T-helper 2 cell treated with Interferon-gamma antibody and Interleukin-4, amounts not matched to agents 100 ng/mL and 5 ng/mL, for 36 hours (primary cell): ENCODE results near the gene ERVK3-1. TPM values are rescaled to one million over a fixed set of nuclear protein-coding genes. Genes with fewer than 3 reads are reported as not detected.
"Not testable (repeated sequence)": the region's sequence is repeated elsewhere in the genome, so short reads cannot be mapped to it uniquely, and the experiment has no call there.

Source experiments
- intact Hi-C: fragments of 100-400 bp; cut with micrococcal nuclease; formaldehyde crosslinking; loops from one replicate; pipeline ENCODE4 v1.15.1; 2023
- total RNA-seq: library from RNA; stranded (reverse); gene quantifications from 2 replicates; pipeline ENCODE4 v1.2.3, GENCODE V29; 2022

The ERVK3-1 gene, protein sequence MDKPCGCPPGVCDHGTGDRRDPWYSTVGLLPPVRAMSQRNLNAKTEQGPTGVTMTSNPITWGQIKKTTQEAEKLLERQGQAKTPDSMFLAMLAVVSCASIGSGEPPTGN
- total RNA-seq, result 60.7 and 68.2 TPM in 2 replicates

DNA sequence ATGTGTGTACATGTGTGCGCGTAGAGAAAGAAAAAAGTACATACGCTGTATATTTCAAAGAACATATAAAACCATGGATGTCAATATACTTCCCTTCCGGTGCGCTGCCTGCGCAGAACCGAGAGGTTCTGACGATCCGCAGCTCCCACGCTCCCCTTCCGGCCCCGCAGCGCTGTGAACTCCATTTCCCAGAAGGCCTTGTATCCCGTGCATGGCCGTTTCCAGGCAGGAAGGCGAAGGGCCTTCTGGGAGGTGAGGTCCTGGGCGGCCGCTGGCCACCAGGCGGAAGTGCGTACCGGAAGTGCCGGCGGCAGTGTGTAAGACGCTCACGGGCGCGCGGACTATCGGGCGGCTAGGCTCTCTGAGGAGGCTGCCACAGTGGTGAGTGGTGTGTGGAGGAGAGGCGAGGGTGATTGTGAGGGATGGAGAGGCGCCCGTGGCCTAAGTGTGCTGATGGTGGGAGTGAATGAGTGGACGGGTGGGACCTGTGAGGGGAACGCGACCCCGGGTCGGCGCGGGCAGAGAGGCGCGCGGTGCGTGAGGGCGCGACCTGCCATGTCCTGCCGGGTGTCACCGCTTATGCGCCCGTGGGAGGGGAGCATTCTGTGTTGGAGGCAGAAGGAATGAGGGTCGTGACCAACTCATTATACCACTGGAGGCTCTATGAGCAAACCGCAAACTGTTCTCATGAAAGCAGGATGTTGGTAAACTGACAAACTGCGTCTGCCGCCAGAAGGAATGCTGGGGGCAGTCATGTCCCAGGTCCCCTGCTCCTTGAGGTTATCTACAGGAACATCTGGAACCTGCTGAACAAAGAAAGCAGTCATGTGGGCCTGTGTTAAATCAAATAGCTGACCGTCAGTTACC is at the start of gene ERVK3-1:
TSS of gene ERVK3-1 (plus strand) at position 313 of the 867 bp plus-strand sequence. CDS start 6,792 bp downstream, outside the sequence.
- intact Hi-C loops, result loop anchor here (1.0 kb wide), 7 partner anchors 22 to 146 kb away; partner anchors contain the start of genes ZNF132, ZNF274, ZNF324B and ZNF497

DNA sequence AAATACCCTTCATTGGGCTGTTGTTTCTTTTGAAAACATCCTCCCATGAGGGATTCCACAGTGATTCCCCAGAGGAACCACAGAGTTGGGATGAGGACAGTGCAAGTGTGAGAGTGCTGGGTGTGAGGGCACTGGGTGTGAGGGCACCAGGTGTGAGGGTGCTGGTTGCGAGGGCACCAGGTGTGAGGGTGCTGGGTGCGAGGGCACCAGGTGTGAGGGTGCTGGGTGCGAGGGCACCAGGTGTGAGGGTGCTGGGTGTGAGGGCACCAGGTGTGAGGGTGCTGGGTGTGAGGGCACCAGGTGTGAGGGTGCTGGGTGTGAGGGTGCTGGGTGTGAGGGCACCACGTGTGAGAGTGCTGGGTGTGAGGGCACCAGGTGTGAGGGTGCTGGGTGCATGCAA is 46.9 kb upstream of the ERVK3-1 start:
- intact Hi-C loops, result not testable (repeated sequence)

DNA sequence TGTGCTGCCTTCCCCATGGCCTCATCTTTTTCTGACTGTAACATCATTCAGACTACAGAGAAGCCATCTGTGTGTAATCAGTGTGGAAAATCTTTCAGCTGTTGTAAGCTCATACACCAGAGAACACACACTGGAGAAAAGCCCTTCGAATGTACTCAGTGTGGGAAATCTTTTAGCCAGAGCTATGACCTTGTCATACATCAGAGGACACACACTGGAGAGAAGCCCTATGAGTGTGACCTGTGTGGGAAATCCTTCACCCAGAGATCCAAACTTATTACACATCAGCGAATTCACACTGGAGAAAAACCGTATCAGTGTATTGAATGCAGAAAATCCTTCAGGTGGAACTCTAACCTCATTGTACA is 43.6 kb upstream of the ERVK3-1 start:
- intact Hi-C loops, result no loop called here

DNA sequence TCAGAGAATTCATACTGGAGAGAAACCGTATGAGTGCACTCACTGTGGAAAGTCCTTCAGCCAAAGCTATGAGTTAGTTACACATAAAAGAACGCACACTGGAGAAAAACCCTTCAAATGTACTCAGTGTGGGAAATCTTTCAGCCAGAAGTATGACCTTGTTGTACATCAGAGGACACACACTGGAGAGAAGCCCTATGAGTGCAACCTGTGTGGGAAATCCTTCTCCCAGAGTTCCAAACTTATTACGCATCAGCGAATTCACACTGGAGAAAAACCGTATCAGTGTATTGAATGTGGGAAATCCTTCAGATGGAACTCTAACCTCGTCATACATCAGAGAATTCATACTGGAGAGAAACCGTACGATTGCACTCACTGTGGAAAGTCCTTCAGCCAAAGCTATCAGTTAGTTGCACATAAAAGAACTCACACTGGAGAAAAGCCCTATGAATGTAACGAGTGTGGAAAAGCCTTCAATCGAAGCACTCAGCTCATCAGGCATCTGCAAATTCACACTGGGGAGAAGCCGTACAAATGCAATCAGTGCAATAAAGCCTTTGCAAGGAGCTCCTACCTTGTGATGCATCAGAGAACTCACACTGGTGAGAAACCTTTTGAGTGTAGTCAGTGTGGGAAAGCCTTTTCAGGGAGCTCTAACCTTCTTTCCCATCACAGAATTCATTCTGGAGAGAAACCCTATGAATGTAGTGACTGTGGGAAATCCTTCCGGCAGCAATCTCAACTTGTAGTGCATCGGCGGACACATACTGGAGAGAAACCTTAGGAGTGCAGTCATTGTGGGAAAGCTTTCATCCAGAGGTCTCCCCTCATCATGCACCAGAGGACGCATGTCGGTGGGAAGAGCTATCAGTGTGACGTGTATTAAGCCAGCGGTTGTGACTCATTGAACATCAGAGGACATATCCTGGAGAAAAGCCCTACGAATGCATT is 42.9 kb upstream of the ERVK3-1 start:
- intact Hi-C loops, result no loop called here

DNA sequence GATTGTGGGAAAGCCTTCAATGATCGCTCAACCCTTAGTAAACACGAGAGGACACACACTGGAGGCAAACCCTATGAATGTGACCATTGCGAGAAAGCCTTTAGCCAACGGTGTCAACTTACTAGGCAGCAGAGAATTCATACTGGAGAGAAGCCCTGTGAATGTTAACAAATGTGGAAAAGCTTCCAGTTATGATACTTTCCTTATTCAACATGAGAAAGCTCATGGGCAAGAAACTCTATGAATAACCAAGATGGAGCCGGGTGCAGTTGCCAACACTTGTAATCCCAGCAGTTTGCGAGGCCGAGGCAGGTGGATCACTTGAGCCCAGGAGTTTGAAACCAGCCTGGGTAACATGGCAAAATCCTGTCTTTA is 42.3 kb upstream of the ERVK3-1 start:
- intact Hi-C loops, result no loop called here

DNA sequence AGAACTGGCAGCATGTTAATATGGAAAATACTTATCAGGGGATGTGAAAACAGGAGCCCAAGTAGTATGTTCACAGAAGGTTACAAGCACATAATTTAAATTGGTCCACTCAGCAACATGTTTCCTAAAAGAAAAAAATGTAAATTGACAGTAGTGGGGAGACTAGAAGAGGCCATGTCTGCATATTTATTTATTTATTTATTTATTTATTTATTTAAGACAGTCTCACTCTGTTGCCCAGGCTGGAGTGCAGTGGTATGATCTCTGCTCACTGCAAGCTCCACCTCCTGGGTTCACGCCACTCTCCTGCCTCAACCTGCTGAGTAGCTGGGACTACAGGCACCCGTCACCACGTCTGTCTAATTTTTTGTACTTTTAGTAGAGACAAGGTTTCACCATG is 40.1 kb upstream of the ERVK3-1 start:
- intact Hi-C loops, result no loop called here

DNA sequence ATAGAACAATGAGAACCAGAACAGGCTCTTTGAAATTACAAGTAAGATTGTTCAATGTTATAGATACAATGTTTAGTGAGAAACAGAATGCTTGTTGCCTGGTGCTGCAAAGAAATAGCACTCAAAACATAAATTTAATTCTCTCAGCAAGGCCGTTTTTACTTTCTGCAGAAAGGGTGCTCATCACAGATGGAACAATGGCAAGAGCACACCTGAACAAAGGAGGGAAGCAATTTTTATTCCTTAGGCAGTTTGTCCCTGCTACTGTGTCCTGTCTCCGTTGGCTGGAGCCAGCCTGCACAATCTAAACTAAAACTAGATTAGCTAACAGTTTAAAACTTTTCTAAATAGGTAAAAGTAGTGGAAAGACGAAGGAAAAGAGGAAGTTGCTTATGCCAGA is 36.8 kb upstream of the ERVK3-1 start:
- intact Hi-C loops, result no loop called here

DNA sequence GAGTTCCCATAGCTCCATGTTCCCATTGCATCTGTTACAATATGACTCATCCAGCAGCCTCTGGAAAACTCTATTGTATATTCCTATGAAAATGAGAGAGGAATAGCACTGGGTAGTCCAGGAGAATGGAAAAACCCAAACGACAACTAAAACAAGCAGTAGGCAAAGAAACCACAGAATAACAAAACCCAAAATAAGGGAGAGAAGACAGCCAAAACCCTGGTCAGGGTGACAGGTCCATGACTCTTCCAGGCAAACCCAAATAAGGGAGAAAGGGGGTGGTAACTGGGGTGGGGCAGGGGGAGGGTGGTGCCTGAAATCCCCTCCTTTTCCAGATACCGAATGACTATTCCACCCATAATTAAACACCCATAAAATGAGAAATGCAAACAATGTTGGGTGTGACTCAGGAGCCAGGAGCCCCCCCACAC is 30.4 kb upstream of the ERVK3-1 start:
- intact Hi-C loops, result loop anchor here (5.0 kb wide), 1 partner anchor 73 kb away; no protein-coding TSS in a partner anchor

DNA sequence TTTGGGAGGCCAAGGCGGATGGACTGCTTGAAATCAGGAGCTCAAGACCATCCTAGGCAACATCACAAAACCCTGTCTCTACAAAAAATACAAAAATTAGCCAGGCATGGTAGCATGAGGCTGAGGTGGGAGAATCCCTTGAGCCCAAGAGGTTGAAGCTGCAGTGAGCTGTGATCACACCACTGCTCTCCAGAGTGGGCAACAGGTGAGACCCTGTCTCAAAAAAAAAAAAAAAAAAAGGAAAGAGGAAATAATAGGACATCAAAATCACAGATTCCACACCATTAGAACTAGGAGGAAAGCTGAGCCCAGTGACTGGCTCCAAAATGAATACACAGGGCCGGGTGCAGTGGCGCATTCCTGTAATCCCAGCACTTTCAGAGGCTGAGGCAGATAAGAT is 29.6 kb upstream of the ERVK3-1 start:
- intact Hi-C loops, result loop anchor here (5.0 kb wide), 1 partner anchor 72 kb away; no protein-coding TSS in a partner anchor

DNA sequence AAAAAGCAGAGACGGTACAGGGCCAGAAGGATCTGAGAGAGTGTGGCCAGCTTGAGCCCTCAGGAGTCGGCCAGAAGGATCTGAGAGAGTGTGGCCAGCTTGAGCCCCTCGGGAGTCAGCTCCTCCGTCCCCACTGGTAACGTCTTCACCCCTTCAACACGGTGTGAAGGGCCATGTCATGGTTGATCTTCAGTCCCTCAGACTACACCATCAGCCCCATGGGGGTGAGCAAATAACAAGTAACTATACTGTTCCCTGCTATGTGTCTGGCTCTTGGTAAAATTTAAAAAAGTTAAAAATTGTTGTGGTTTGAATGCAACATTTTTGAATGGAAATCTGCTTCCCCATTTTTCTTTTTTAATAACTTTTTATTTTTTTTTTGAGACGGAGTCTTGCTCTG is 28.0 kb upstream of the ERVK3-1 start:
- intact Hi-C loops, result loop anchor here (5.0 kb wide), 1 partner anchor 70 kb away; no protein-coding TSS in a partner anchor

DNA sequence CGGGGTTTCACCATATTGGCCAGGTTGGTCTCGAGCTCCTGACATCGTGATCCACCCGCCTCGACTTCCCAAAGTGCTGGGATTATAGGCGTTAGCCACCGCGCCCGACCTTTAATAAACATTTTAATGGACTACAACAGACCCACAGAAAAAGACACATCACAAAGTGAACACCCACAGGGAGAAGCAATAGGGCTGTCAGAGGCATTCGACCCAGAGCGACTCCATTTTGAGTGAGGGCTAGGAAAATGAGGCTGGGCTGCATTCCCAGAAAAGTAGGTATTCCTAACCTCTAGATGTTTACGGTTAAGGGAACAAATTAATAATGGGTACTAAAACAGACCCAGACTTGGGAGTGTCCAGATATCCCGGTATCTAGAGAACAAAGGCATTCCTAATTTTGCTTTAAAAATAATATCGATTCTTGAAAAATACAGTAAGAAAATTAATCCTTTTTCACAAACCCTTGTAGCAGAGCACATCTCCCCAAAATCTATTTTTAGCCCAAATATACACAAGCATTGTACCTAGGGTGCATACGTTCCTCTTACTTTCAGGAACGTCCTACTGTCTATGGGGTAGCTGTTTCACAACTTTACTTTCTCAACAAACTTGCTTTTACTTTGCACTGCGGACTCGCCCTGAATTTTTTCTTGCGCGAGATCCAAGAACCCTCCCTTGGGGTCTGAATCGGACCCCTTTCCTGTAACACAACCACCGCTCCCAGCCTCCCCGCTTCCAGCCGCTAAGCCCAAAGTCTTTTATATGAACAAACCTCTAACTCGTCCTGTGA is 27.2 kb upstream of the ERVK3-1 start:
- intact Hi-C loops, result loop anchor here (1.0 to 5.0 kb wide), 10 partner anchors 27 to 1963 kb away; partner anchors contain the start of genes ERVK3-1, ZNF132, ZNF274 and ZNF497

DNA sequence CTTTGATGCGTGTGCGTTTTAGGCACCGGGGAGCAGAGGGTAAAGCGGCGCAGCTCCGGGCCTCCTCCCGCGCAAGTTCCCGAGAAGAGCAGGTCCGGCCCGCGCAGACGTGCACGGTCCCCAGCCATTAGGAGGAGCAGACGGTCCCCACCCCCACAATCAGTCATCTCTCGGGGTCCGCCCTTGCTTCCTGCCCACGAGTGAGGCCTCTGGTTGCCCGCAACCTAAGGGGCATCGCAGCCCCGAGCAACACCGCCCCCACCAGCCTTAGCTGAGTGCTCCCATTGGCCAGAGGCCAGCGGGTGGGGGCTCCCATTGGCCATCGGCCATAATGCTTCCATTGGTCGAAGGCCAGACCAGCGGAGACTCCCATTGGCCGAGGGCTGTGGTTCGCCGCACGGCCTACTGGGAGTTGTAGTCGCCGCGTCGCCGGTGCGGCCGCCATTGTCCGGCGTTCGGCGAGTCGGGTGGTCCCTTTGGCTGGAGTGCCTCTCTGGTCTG is 26.6 kb upstream of the ERVK3-1 start, which contains the start of gene ZNF8:
TSS of gene ZNF8 (plus strand) at position 415 of the 501 bp plus-strand sequence. CDS start 127 bp downstream, outside the sequence.
- intact Hi-C loops, result loop anchor here (1.0 to 5.0 kb wide), 10 partner anchors 27 to 1964 kb away; partner anchors contain the start of genes ERVK3-1, ZNF132, ZNF274 and ZNF497

DNA sequence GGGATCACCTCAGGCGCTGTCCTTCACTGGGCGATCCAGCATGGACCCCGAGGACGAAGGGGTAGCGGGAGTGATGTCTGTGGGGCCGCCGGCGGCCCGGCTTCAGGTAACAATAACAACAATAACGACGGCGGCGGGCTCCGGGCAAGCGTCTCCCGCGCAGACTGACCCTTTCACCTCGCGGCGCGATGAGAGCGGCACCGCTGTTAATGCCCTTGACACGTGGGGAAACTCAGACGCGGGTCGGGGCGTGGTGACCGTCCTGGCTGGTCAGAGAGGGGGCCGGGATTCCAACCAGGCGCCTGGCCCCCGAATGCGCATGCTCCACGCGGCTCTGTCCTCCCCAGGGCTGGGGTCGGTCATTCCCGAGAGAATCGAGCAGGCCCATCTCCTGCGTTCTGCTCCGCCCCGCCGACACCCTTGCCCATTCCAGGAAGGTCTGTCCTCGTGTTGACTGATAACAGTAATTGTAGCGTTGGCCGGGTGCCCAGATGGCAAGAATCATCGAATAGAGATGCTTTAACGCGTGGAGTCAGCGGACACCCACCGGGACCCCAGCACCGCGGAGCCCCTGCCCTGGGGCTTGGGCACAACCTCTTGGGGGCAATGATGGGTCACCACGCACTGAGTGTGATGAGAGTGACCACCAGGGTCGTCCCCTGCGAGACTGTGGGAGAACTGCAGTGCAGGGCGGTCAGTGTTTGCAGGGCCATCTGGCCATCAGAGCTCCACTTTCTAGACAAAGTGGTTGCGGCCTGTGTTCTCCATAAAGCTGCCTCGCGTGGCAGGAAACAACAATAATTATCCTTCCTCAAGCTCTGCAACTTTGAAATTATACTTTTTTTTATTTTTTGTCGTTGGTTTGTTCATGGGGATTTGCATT is 25.9 kb upstream of the ERVK3-1 start:
- intact Hi-C loops, result loop anchor here (2.0 to 5.0 kb wide), 3 partner anchors 50 to 1964 kb away; partner anchors contain the start of genes ZNF544 and ZSCAN5A

DNA sequence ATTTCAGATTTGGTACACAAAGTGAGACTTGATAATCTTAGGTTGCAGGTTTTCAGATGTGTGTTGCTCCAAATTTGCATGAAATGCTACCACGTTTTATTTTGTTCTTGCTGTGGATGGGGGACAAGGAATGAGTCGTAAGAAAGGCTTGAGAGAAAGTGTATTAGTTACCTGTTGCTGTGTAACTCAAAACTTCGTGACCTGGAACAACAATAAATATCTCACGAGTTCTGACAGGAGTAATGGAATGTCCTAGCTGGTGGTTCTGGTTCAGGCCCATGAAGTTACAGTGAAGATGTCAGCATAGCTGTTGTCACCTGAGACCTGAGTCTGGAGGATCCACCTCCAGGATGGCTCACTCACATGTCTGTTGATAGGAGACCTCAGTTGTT is 25.3 kb upstream of the ERVK3-1 start:
- intact Hi-C loops, result loop anchor here (2.0 to 5.0 kb wide), 3 partner anchors 51 to 1965 kb away; partner anchors contain the start of genes ZNF544 and ZSCAN5A

DNA sequence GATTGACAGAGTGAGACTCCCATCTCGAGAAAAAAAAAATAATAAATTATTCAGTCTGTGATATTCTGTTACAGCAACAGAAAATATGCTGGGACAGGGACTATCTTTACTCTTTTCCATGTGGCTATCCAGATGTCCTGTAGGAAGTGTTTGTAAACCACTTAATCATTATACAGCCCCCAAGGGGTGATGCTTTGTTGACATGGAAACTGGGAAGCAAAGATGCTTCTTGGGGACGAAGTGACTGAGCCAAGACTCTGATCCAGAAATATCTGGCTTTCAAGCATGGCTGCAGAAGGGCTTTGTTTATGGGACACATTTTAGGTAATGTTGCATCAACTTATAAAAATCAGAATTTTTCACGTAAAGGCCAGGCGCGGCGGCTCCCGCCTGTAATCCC is 21.0 kb upstream of the ERVK3-1 start:
- intact Hi-C loops, result no loop called here

DNA sequence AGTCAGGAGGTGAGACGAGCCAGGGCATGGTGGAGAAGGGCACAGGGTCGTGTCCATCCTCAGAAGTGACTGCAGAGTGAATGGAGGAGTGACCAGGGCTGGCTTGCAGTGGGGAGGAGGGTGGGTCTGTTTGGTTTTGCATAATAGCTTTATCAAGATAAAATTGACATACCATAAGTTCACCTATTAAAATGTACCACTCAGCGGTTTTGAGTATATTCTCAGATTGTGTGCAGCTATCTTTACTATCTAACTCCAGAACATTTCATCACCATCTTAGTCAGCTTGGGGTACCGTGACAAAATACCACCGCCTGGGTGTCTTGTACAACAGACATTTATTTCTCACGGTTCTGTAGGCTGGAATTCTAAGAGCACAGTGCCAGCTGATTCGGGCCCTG is 13.2 kb upstream of the ERVK3-1 start:
- intact Hi-C loops, result no loop called here

DNA sequence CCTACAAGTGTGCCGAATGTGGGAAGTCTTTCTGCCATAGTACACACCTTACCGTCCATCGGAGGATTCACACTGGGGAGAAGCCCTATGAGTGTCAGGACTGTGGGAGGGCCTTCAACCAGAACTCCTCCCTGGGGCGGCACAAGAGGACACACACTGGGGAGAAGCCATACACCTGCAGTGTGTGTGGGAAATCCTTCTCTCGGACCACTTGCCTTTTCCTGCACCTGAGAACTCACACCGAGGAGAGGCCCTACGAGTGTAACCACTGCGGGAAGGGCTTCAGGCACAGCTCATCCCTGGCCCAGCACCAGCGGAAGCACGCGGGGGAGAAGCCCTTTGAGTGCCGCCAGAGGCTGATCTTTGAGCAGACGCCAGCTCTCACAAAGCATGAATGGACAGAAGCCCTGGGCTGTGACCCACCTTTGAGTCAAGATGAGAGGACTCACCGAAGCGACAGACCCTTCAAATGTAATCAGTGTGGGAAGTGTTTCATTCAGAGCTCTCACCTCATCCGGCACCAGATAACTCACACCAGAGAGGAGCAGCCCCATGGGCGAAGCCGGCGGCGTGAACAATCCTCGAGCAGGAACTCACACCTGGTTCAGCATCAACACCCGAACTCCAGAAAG is 10.3 kb upstream of the ERVK3-1 start:
- intact Hi-C loops, result no loop called here

DNA sequence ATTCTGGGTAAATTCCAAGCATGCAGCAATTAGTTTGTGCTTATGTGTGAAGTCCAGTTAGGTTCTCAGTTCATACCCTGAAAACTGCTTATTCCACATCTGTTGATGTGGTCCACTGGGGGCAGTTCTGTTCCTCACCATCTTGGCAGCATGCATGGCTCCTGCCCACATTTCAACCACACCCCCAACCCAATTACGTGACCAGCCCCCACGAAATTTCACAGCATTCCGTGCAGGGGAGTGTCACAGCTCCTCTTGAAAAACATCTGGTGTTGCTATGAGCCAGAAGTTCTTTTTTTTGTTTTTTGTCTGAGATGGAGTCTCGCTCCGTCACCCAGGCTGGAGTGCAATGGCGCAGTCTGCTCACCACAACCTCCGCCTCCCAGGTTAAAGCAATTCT is 9.1 kb upstream of the ERVK3-1 start:
- intact Hi-C loops, result no loop called here
